PC-3 (cell line): ENCODE measurements around the gene MID1. TPM values are rescaled to one million over a fixed set of nuclear protein-coding genes. Genes with fewer than 3 reads are reported as not detected.
A peak's percentile ranks its signal among the peaks of the same experiment; 100 is the strongest.

Source experiments
- ATAC-seq: fragments of 200-7000 bp; cut with Tn5 transposase; 2 replicates; pipeline ENCODE4 v1.9.1; 2020; ENCODE audit warnings: mild to moderate bottlenecking, moderate library complexity
- BruUV-seq: library from RNA; stranded (reverse); fragments of 400-500 nt; replicated peaks from 2 replicates; lab custom pipeline; 2021; lab: Mats Ljungman, UMichigan
- CTCF ChIA-PET: fragments of 300-600 bp; sonication (Branson Sonifier 250); formaldehyde crosslinking; loops from one replicate; lab custom pipeline; 2022; ENCODE audit warnings: antibody characterized with exemption; lab: Charles Lee
- POLR2A ChIA-PET: fragments of 300-600 bp; sonication (Branson Sonifier 250); formaldehyde crosslinking; loops from one replicate; lab custom pipeline; 2022; ENCODE audit warnings: antibody characterized with exemption; ENCODE audit not compliant: unreplicated experiment; lab: Charles Lee
- DNase-seq: peaks from one replicate; pipeline ENCODE4 v3.0.0-alpha.2; 2015
- H2AFZ ChIP-seq: fragments of 300-600 bp; sonication (generic); 2 replicates; pipeline ENCODE4 v1.6.0; 2016; ENCODE audit warnings: antibody characterized with exemption, low read length
- H3F3A ChIP-seq: fragments of 300-600 bp; sonication (generic); one replicate; pipeline ENCODE4 v1.6.0; 2017; ENCODE audit warnings: antibody characterized with exemption, low read length, control low read depth, mild to moderate bottlenecking; ENCODE audit not compliant: unreplicated experiment
- H3K27ac ChIP-seq: fragments of 300-600 bp; sonication (generic); 2 replicates; pipeline ENCODE4 v1.5.1; 2016; ENCODE audit warnings: mild to moderate bottlenecking, low read length
- H3K27me3 ChIP-seq: fragments of 300-600 bp; sonication (generic); 2 replicates; pipeline ENCODE4 v1.6.1; 2016; ENCODE audit warnings: low read length, mixed read lengths
- H3K36me3 ChIP-seq: fragments of 300-600 bp; sonication (generic); 2 replicates; pipeline ENCODE4 v1.6.1; 2016; ENCODE audit warnings: low read depth, mixed run types, low read length, mixed read lengths
- H3K4me1 ChIP-seq: fragments of 300-600 bp; sonication (generic); 2 replicates; pipeline ENCODE4 v1.5.1; 2016; ENCODE audit warnings: low read length; ENCODE audit not compliant: insufficient read depth
- H3K4me2 ChIP-seq: fragments of 300-600 bp; sonication (generic); 2 replicates; pipeline ENCODE4 v1.6.0; 2016; ENCODE audit warnings: low read length
- H3K4me3 ChIP-seq: fragments of 300-600 bp; sonication (generic); 2 replicates; pipeline ENCODE4 v1.5.1; 2016; ENCODE audit warnings: mild to moderate bottlenecking, low read length, mixed read lengths
- H3K79me2 ChIP-seq: fragments of 300-600 bp; sonication (generic); 2 replicates; pipeline ENCODE4 v1.6.1; 2017; ENCODE audit warnings: low read length, mixed read lengths
- H3K9ac ChIP-seq: fragments of 300-600 bp; sonication (generic); 2 replicates; pipeline ENCODE4 v1.6.0; 2016; ENCODE audit warnings: mild to moderate bottlenecking, low read length
- H3K9me2 ChIP-seq: fragments of 300-600 bp; sonication (generic); replicated peaks from 2 replicates; pipeline ENCODE4 v1.6.1; 2016; ENCODE audit warnings: mixed run types, low read length, mixed read lengths
- H3K9me3 ChIP-seq: fragments of 300-600 bp; sonication (generic); 2 replicates; pipeline ENCODE4 v1.6.1; 2016; ENCODE audit warnings: low read length, mixed read lengths
- H4K20me1 ChIP-seq: fragments of 300-600 bp; sonication (generic); 2 replicates; pipeline ENCODE4 v1.6.1; 2016; ENCODE audit warnings: low read length, mixed read lengths
- CTCF ChIP-seq: fragments of 300-600 bp; sonication (generic); conservative IDR thresholded peaks from 2 replicates; pipeline ENCODE4 v1.5.1; 2017; ENCODE audit warnings: antibody characterized with exemption, low read depth, mild to moderate bottlenecking, low read length
- EZH2 ChIP-seq: fragments of 300-600 bp; sonication (generic); IDR thresholded peaks from one replicate; pipeline ENCODE4 v1.6.1; 2017; ENCODE audit warnings: antibody characterized with exemption, mild to moderate bottlenecking, low read length; ENCODE audit not compliant: unreplicated experiment
- EZH2phosphoT487 ChIP-seq: fragments of 300-600 bp; sonication (generic); IDR thresholded peaks from 2 replicates; pipeline ENCODE4 v1.6.1; 2018; ENCODE audit warnings: mild to moderate bottlenecking, antibody characterized with exemption, low read length, borderline replicate concordance
- intact Hi-C: fragments of 100-400 bp; cut with micrococcal nuclease; formaldehyde crosslinking; loops from 2 replicates; pipeline ENCODE4 v1.9.0; 2023
- total RNA-seq: library from RNA; depleted of rRNA; stranded (reverse); fragments of >200 nt; gene quantifications from 2 replicates; pipeline ENCODE4 v1.2.3, GENCODE V29; 2014

Gene MID1
- total RNA-seq, 1 experiment from 2014 or later, result 21.9 TPM

- Histone ChIP-seq H3K9me2 (no peaks in the 10 kb centered on the region), H3K9ac (no peak overlapping the region), H3K79me2 (peaks cover 67% of the 10 kb centered on the region), H3K27ac (no peak overlapping the region), H3K9me3 (no peaks in the 10 kb centered on the region), H2AFZ (no peak overlapping the region), H3K4me3 (no peak overlapping the region), H3K36me3 (no peaks in the 10 kb centered on the region), H3K4me2 (no peak overlapping the region), H3K4me1 (peaks cover 14% of the 10 kb centered on the region), H3F3A (no peaks in the 10 kb centered on the region), H4K20me1 (no peaks in the 10 kb centered on the region), H3K27me3 (no peaks in the 10 kb centered on the region)
- no peak for TF ChIP-seq EZH2
- TF ChIP-seq EZH2phosphoT487, result no peak
- no peak for TF ChIP-seq CTCF
- ATAC-seq (no peak), DNase-seq (no peak)
- BruUV-seq, result no TSS peak
- POLR2A ChIA-PET, result no interaction called here
- intact Hi-C loops, result no loop called here
- CTCF ChIA-PET, result no interaction called here
Measured at GRCh38 chrX:10598540-10598939, 21.8 kb downstream of the MID1 start.

DNA sequence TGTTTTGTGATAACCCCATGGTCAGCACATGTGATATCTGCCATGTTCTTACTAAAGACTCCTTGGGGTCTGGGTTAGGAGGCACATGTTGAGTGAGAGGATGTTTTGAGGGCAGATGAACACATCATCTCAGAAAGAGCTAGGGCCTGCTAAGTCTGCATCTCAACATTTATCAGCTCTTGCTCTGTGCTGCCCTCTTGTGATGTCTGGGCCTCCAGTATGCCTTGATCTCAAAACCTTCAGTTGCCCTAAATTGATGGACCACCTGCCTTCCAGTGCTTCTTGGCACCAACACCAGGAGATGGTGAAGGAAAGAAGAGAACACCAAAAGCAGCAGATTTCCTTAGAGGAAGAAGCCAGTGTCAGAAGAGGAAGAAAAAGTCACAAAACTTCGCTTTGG is 22.5 kb downstream of the MID1 start:
- POLR2A ChIA-PET, result interaction anchor here (0.6 kb wide), 1 partner anchor 407 kb away, joined by 3 read pairs; no protein-coding TSS in a partner anchor
- no peaks in the 10 kb centered on the region for H3K9me3 ChIP-seq
- H3K79me2 ChIP-seq, result peaks cover 65% of the 10 kb centered on the region
- no peaks in the 10 kb centered on the region for H3F3A ChIP-seq
- TF ChIP-seq CTCF, result peak; percentile 75
- TF ChIP-seq EZH2phosphoT487, result no peak
- no peak for TF ChIP-seq EZH2
- no peaks in the 10 kb centered on the region for H3K9me2 ChIP-seq
- no peaks in the 10 kb centered on the region for H4K20me1 ChIP-seq
- H3K4me3 ChIP-seq, result no peak overlapping the region
- BruUV-seq, result no TSS peak
- H3K9ac ChIP-seq, result no peak overlapping the region
- no peak overlapping the region for H3K27ac ChIP-seq
- intact Hi-C loops, result no loop called here
- no peak overlapping the region for H3K4me2 ChIP-seq
- no peak overlapping the region for H2AFZ ChIP-seq
- CTCF ChIA-PET, result interaction anchor here (0.6 to 1.0 kb wide), 4 partner anchors 14 to 38 kb away, joined by 3 to 5 read pairs (median 4); no protein-coding TSS in a partner anchor
- DNase-seq (peak; percentile 56), ATAC-seq (peak; percentile 68)
- no peaks in the 10 kb centered on the region for H3K36me3 ChIP-seq
- H3K27me3 ChIP-seq, result no peaks in the 10 kb centered on the region
- H3K4me1 ChIP-seq, result peaks cover 8% of the 10 kb centered on the region
